Head of caudate nucleus (tissue), 42 donors: ENCODE results near the gene ENPP5.
"Not testable (repeated sequence)": the region's sequence is repeated elsewhere in the genome, so short reads cannot be mapped to it uniquely, and the experiment has no call there.

Experiments used
- DNase-seq, 42 donors: peaks; one replicate each; pipeline versions ENCODE4 v3.0.0 to v3.0.0-alpha.2; 2020 to 2021; ENCODE audit warnings: mixed read lengths in 7 of 42
- intact Hi-C: fragments of 100-400 bp; cut with DNase I; formaldehyde crosslinking; loops from one replicate; pipeline ENCODE4 v1.15.0; 2022

The ENPP5 gene

GRCh38 chr6:46186583-46186982, 15.8 kb upstream of the ENPP5 start:
- no peak for DNase-seq
- intact Hi-C loops: no loop called here

- intact Hi-C loops: no loop called here
- no peak for DNase-seq
Measured at GRCh38 chr6:46184114-46184513, 13.3 kb upstream of the ENPP5 start.

GRCh38 chr6:46175976-46176375, 5.2 kb upstream of the ENPP5 start:
- intact Hi-C loops: no loop called here
- no peak for DNase-seq

GRCh38 chr6:46175446-46175845, 4.7 kb upstream of the ENPP5 start:
- intact Hi-C loops: no loop called here
- DNase-seq: no peak

- no peak for DNase-seq
- intact Hi-C loops: no loop called here
Measured at GRCh38 chr6:46174904-46175303, 4.1 kb upstream of the ENPP5 start.

- intact Hi-C loops: no loop called here
- DNase-seq: no peak
Measured at GRCh38 chr6:46172176-46172575, 1.4 kb upstream of the ENPP5 start.

- DNase-seq: no peak
- intact Hi-C loops: no loop called here
Measured at GRCh38 chr6:46160102-46160501, 10.7 kb downstream of the ENPP5 start.

GRCh38 chr6:46159229-46159628, 11.6 kb downstream of the ENPP5 start:
- DNase-seq: no peak
- intact Hi-C loops: no loop called here

GRCh38 chr6:46156701-46157100, 14.1 kb downstream of the ENPP5 start:
- intact Hi-C loops: no loop called here

GRCh38 chr6:46149066-46149465, 21.7 kb downstream of the ENPP5 start:
- DNase-seq, intact Hi-C loops: not testable (repeated sequence)

More at GRCh38 chr6:46156701-46157100, 14.1 kb downstream of the ENPP5 start:
- DNase-seq: no peak

GRCh38 chr6:46144270-46144669, 26.5 kb downstream of the ENPP5 start:
- intact Hi-C loops: no loop called here
- DNase-seq: no peak

GRCh38 chr6:46138281-46138680, 32.5 kb downstream of the ENPP5 start:
- intact Hi-C loops: no loop called here
- no peak for DNase-seq

GRCh38 chr6:46137387-46137786, 33.4 kb downstream of the ENPP5 start:
- intact Hi-C loops: no loop called here
- DNase-seq: no peak

- intact Hi-C loops: no loop called here
- DNase-seq: no peak
Measured at GRCh38 chr6:46136831-46137230, 33.9 kb downstream of the ENPP5 start.

GRCh38 chr6:46135176-46135575, 35.6 kb downstream of the ENPP5 start:
- intact Hi-C loops: no loop called here
- DNase-seq: no peak

- intact Hi-C loops: no loop called here
- no peak for DNase-seq
Measured at GRCh38 chr6:46134216-46134615, 36.6 kb downstream of the ENPP5 start.

- intact Hi-C loops: loop anchor here (2.0 kb wide), 1 partner anchor 40 kb away; the partner anchor contains the start of gene ENPP5
- not testable (repeated sequence) for DNase-seq
Measured at GRCh38 chr6:46131291-46131690, 39.5 kb downstream of the ENPP5 start.

GRCh38 chr6:46130666-46131065, 40.1 kb downstream of the ENPP5 start:
- intact Hi-C loops: loop anchor here (2.0 kb wide), 1 partner anchor 40 kb away; the partner anchor contains the start of gene ENPP5
- peak in 1 of 42 donors; percentile 5 for DNase-seq

GRCh38 chr6:46129629-46130511, 40.9 kb downstream of the ENPP5 start, which contains the start of gene ENPP4:
Gene ENPP4, plus strand, starts transcription at chr6:46129989. Its CDS starts 9,595 bp downstream, at chr6:46139584.
- DNase-seq: peak; percentile 79 to 97 (median 91)
- intact Hi-C loops: loop anchor here (2.0 kb wide), 1 partner anchor 41 kb away; the partner anchor contains the start of gene ENPP5

- peak in 4 of 42 donors; percentile 1 to 18 (median 9) for DNase-seq
- intact Hi-C loops: no loop called here
Measured at GRCh38 chr6:46129291-46129628, 41.5 kb downstream of the ENPP5 start.

GRCh38 chr6:46128476-46128875, 42.3 kb downstream of the ENPP5 start:
- intact Hi-C loops: no loop called here
- no peak for DNase-seq
